NOMO-1 treated with dmso at 0.1 percent for 144 hours (cell line): ENCODE measurements around the gene BRSK2.
"Not testable (repeated sequence)": the region's sequence is repeated elsewhere in the genome, so short reads cannot be mapped to it uniquely, and the experiment has no call there.

Source experiments
- DNase-seq: peaks from one replicate; lab custom pipeline; 2025; ENCODE audit not compliant: unreplicated experiment; lab: John Stamatoyannopoulos, UW

BRSK2 gene

DNA sequence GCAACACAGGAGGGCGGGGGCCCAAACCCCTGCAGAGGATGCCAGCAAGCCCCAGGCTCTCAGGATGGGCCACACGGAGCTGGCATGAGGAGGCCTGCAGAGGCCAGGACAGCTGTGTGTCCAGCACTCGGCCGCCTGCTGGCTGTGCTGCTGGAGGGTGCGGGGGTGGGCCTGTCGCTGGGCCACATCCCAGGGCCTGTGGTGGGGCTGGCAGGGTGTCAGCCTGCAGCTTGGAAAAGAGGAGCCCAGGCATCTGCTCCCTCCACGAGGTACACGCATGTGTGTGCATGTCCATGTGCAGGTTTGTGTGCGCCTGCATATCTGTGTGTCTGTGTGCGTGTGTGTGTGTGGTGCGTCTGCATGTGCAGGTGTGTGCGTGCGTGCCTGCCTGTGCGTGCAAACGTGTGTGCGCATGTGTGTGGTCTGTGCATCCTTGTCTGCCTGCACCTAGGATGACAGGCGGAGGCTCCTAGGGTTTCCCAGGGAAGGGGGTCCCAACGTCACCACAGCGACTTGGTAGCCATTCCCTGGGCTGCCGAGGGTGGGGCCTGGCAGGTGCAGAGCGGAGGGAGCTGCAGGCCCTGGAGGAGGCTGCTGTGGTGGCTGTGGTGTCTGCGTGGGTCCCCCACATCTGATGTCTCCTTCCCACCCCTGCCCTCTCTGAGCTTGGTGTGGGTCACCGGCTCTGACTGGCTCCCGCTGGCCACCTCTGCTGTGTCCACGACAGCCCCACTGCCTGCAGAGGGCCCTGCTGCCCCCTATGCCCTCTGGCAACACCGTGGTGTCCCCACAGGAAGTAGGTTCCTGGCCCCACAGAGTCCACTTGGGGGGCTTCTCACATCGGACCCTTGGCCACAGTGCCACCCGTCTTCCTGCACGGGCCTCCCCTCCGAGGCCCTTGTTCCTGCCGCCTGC lies 17.1 kb downstream of the BRSK2 start:
- DNase-seq: no peak

DNA sequence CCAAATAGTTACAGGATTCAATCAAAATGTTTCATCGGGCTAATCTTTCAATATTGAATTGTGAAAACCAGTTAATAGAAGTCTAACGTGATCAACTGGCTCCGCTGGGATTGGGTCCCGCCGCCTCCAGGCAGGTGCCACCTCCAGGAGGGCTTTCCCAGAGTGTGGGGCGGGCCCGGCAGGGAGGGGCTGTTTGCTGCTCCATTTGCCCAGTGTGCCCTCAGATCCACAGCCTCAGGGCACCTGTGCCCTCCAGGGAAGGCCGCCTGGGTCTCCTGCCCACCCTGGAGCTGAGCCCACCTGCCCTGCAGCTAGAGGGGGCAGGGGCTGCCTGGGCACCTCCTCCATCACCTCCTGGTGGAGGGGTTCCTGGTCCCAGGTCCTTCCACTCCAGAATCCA lies 17.9 kb downstream of the BRSK2 start:
- no peak for DNase-seq

DNA sequence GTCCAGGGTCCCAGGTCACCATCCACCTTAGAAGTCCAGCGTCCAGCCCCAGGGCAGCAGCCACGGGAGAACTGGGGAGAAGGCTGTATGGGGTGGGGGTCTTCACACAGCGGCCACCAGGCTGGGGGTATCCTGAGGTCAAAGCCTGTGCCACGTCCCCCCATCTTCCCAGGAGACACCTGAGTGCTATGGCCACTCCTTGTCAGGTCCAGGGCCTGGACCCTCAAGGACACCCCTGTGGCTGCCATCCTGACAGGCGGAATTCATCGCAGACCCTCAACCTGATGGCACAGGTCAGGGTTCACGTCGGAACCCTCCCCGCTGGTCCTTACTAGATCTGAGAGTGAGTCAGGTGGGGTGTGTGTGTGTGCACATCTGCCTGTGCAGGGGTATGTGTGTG lies 18.6 kb downstream of the BRSK2 start:
- no peak for DNase-seq

DNA sequence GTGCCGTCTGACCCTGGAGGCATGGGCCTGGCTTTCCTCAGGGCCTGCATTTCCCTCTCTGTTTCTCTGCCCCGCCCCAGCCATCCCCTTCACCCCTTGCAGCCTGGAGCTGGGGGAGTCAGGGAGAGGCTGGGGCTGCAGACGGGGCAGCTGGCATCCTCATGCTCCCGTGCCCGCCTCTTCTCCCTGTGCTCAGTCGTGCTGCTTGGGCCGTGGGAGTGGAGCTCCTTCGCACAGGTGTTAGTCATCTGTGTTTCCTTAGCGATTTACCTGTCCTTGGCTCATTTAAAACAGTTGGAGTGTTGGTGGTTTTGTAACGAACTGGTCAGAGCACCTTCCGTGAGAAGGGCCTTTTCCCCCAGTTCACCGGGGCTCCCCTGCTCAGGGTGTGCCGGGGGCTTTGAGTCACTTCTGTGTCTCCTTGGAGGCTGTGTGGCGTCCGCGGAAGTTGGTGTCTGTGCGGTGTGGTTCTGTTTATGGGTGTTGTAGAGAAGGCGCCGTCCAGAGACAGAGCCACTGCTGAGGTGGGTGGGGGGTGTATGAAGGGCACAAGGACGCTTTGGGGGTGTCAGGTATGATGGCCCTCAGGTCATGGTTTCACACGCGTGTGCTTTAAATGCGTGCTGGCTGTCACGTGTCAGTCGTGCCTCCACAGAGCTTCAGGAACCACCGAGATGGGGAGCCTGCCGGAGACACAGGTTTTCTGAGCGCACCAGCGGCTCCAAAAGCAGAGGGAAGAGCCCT lies 19.5 kb downstream of the BRSK2 start:
- no peak for DNase-seq

DNA sequence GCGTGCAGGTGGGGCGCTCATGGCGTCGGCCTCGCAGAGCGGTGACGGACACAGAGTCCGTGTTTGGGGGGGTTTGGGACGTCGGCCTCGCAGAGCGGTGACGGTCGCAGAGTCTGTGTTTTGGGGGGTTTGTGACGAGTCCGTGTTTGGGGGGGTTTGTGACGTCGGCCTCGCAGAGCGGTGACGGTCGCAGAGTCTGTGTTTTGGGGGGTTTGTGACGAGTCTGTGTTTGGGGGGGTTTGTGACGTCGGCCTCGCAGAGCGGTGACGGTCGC lies 20.1 kb downstream of the BRSK2 start:
- not testable (repeated sequence) for DNase-seq

DNA sequence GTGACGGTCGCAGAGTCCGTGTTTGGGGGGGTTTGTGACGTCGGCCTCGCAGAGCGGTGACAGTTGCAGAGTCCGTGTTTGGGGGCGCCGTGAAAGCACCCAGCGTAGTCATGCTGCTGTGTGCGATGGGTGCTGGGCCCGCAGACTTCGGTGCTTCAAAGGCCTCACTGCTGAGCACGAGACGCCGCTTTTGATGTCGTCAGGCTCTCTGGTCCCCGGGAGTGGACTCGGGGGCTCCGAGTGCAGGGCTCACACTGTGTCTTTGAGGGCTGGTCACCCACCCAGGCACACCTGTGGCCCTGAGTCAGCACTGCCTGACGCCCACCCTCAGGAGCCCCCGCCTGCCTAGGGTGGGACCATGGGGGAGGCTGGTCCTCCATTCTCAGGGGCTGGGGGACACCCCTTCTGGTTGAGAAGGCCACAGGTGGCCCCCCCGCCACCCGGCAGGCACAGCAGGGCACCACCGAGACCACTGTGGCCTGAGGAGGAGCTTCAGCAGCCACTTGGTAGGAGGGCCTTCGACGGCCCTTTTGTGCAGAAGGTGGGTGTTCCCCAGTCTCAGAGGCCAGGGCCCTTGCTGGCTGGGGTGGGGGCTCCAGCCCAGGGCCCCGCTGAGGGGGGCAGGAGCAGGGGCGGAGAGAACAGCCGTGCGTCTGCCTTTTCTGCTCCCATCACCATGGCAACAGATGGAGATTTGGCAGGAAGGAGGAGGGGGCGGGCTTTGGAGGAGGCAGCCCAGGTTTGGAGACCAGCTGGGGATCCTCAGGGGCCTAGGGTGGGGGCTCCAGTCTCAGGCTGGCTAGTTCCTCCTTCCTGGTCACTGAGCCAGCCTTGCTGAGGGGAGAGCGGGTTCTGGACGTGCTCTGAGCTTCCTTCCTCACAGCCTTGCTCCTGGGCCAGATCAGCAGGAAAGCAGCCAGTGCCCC lies 20.9 kb downstream of the BRSK2 start:
- DNase-seq: no peak

DNA sequence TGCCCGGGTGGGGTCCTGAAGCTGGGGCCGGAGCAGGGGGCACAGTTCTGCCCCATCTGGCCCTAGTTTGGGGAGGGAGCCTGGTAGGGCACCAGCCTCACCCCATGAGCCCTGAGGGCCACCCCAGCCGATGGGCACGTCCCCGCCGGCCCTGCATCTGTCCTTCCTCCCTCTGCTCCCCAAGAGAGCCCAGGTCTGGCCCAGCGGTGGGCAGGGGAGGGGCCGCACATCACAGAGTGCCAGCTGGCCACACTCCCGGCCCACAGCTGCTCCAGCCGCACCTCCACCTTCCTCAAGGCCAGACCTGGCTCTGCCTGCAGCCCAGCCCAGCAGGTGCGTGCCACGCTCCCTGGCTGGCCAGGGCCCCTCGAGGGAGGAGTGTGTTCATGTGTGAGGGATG lies 21.6 kb downstream of the BRSK2 start:
- DNase-seq: no peak

DNA sequence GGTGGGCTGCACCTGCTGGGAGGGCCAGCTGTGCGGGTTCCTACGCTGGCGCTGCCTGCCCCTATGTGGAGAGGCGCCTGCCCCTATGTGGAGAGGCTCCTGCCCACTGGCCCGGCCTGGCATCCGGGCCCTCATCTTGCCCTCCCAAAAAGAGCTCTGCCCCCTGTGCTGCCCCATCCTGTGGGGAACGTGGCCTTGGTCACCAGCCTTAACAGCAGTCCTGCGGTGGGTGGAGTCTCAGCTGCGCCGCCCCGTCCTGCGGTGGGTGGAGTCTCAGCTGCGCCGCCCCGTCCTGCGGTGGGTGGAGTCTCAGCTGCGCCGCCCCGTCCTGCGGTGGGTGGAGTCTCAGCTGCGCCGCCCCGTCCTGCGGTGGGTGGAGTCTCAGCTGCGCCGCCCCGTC lies 22.0 kb downstream of the BRSK2 start:
- DNase-seq: not testable (repeated sequence)

DNA sequence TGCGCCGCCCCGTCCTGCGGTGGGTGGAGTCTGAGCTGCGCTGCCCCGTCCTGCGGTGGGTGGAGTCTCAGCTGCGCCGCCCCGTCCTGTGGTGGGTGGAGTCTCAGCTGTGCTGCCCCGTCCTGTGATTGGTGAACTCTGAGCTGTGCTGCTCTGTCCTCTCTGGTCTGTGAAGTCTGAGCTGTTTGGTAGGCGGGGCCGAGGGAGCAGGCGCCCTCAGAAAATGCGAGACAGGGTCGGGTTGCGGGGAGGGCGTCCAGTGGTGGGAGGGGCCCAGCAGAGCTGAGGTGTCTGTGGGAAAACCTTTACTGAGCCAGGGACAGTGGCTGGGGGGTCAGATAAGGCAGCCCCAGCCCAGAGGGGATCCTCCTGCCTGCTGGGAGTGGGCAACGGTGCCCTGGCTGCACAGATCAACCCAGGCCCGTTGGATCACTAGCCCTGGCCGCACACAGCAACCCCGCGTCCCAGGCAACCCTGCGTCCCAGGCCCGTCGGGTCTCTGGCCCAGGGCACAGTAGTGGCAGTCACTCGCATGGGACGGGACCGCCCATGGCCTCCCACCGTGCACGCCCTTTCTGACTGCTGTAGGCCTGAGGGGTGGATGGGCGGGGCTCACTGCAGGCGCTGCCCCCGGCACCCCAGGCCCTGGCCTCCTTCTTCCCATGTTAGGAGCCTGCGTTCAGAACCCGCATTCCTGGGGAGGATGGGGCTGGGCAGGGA lies 22.8 kb downstream of the BRSK2 start:
- no peak for DNase-seq

DNA sequence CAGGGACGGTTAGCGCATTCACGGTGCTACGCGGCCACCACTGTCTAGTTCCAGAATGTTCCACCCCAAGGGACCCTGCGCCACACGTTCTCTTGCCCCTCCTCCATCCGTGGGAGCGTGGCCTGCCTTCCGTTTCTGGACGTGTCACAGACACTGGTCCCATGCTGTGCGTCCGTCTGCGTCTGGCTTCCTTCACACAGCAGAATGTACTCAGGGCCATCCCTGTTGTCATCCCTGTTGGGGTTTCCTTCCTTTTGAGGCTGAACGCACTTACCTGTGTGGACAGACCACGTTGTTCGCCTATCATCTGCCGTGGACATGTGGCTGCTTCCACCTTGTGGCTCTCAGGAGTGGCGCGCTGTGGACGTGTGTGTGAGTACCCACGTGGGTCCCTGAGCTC lies 24.9 kb downstream of the BRSK2 start:
- no peak for DNase-seq

DNA sequence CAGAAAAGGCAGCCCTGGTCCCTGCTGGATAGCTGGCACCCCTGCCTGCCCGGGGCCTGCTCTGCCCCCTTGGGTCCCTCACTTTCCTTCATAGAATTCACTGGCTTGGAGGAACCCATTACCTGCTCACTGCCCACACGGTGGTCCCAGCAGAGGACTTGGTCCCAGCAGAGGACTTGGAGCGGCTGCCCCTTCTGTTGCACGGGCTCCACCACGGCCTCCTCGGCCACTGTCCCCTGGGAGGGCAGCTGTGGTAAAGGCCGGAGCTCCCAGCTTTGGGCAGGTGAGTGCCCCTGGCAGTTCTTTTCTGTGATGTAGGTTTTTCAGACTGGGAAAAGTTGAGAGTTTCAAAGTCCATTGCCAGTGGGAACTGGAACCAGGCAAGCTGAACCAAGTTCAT lies 25.9 kb downstream of the BRSK2 start:
- no peak for DNase-seq

DNA sequence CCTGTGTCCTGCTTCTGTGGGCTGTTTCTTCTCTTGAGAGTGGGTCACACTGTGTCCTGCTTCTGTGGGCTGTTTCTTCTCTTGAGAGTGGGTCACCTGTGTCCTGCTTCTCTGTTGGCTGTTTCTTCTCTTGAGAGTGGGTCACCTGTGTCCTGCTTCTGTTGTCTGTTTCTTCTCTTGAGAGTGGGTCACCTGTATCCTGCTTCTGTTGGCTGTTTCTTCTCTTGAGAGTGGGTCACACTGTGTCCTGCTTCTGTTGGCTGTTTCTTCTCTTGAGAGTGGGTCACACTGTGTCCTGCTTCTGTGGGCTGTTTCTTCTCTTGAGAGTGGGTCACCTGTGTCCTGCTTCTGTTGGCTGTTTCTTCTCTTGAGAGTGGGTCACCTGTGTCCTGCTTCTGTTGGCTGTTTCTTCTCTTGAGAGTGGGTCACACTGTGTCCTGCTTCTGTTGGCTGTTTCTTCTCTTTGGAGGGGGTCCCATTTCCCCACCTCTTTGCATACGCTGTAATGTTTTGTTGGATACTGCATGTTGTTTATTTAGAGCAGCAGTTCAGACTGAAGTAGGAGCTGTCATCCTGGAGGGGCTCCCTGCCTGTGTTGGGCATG lies 28.6 kb downstream of the BRSK2 start:
- DNase-seq: not testable (repeated sequence)

DNA sequence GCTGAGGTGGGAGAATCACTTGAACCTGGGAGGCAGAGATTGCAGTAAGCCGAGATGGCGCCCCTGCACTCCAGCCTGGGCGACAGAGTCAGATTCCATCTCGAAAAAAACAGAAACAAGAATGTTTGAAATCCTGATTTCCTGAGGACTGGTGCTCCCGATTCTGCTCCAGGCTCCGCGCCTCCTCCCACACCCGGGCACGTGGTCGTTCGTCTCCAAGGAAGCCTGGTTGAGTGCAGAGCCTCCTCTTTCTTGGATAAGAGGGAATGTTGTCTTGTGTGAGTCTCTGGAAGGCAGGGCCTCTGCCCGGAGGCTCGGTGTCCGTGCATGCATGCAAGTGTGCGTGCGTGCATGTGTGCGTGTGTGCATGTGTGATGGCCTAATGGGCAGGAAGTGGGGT lies 30.1 kb downstream of the BRSK2 start:
- no peak for DNase-seq

DNA sequence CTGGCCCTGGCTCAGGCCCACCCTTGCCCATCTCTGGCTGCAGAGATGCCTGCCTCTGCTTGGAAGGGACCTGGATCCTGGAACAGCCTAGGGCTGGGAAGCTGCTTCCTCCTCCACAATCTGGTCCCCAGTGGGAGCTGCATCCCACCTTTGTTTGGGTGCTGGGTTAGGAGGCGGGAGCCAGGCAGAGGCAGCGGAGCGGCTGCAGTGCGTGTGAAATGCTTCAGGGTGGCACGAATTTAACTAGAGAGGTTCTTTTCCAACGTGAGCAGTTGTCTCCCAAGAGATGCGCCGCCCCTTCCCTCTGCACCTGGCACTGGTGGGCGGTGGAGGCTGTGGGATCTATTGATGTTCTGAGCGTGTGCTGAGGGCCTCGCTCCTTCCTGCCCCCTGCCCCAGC lies 31.6 kb downstream of the BRSK2 start:
- no peak for DNase-seq

DNA sequence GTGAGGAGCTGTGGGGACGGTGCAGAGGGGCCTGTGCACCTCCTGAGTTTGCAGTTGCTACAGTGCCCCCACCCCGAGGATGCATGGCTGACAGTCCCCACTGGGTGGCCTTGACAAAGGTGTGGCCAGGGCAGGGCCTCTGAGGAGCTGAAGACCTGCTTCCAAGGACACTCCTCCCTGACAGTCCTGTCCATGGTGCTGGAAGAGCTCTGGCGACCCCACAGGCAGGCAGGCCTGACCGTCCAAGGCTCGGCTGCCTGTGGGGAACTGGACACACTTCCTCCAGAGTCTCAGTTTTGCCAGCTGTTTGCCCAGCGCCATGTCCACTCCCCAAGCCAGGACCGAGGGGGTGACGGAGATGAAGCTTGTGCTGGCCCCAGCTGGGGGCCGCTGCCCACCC lies 32.7 kb downstream of the BRSK2 start:
- DNase-seq: no peak

DNA sequence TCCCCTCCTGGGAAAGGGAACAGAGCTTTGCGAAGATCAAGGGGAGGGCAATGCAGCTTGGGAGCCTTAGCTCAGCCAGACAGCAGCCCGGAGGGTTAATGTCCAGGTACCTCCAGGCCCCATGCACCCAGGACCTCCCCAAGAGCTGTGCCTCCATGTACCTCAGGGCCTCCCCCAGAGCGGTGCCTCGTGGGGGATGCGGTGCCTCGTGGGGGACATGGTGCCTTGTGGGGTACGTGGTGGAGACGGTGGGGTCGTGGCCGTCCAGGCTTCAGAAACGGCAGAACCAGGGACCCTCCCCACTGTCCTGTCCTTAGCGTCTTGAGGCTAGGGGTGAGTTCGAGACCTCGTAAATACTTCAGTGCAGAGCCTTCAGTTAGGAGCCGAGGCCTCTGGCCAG lies 33.2 kb downstream of the BRSK2 start:
- DNase-seq: no peak

DNA sequence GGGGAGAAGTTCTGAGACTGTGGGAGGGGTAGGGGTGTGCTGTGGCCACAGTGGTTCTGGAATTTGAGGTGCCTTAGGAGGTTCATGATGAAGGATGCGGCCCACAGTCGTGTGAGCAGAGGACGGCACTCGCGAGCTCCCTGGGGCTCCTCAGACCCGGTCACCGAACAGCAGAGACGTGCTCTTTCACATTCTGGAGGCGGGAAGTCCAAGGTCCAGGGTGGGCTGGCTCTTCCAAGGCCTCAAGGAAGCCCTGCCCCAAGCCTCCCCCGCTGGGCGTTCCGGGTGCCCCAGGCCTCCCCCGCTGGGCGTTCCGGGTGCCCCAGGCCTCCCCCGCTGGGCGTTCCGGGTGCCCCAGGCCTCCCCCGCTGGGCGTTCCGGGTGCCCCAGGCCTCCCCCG lies 33.7 kb downstream of the BRSK2 start:
- not testable (repeated sequence) for DNase-seq

DNA sequence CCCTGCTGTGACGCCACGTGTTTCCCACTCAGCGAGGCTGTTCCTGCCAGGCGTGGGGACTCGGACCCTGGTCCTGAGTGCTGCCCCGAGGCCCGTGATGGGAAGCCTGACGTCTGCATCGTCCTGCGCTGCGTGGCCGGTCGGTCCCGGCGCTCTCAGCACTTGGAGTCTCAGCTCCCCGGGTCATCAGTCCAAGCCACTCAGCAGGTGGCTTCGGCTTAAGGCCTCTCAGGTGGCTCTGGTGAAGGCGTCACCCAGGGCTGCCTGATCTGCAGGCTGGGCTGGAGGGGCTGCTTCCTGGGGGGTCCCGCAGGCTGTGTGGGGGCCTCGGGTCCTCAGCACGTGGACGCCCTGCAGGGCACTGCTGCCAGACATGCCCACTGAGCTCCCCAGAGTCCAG lies 35.3 kb downstream of the BRSK2 start:
- DNase-seq: no peak

DNA sequence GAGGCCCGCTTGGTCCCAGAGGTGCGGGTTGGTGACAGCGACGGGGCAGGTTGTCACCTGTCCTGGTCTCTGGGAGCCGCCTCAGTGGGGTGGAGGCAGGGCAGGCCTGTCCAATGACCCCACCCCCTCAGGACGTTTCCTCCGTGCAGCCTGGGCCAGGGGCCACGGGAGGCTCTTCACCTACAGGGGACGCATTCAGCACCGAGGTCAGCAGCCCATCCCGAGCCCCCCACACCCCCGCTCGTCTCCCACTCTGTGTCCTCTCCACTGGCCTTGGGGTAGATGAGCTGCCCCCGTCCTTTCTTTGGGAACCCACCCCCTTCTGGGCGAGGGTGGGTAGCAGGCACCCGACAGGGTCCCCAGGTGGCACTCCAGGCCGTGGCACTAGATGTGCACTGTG lies 35.7 kb downstream of the BRSK2 start:
- no peak for DNase-seq

DNA sequence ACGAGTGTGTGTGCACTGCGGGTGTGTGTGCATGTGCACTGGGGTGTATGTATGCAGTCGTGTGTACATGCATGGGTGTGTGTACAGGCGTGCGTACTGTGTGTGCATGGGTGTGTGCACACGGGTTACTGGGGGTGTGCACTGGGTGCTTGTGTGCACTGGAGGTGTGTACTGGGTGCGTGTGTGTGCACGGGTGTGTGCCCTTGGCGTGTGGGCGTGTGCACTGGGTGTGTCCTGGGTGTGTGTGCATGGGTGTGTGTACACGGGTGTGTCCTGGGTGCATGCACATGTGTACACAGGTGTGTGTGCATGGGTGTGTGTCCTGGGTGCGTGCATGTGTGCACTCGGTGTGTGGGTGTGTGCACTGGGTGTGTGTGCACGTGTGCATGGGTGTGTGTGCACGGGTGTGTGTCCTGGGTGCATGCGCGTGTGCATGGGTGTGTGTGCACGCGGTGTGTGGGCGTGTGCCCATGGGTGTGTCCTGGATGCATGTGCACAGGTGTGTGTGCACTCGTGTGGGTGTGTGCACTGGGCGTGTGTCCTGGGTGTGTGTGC lies 39.1 kb downstream of the BRSK2 start:
- DNase-seq: no peak
